Fibroblast of skin of right quadriceps (primary cell): ENCODE measurements around the gene TIGD6.
A peak's percentile ranks its signal among the peaks of the same experiment; 100 is the strongest.
"Not testable (repeated sequence)": the region's sequence is repeated elsewhere in the genome, so short reads cannot be mapped to it uniquely, and the experiment has no call there.

Experiments
- DNase-seq: peaks from one replicate; pipeline ENCODE4 v3.0.0-alpha.2; 2013

The TIGD6 gene

DNA sequence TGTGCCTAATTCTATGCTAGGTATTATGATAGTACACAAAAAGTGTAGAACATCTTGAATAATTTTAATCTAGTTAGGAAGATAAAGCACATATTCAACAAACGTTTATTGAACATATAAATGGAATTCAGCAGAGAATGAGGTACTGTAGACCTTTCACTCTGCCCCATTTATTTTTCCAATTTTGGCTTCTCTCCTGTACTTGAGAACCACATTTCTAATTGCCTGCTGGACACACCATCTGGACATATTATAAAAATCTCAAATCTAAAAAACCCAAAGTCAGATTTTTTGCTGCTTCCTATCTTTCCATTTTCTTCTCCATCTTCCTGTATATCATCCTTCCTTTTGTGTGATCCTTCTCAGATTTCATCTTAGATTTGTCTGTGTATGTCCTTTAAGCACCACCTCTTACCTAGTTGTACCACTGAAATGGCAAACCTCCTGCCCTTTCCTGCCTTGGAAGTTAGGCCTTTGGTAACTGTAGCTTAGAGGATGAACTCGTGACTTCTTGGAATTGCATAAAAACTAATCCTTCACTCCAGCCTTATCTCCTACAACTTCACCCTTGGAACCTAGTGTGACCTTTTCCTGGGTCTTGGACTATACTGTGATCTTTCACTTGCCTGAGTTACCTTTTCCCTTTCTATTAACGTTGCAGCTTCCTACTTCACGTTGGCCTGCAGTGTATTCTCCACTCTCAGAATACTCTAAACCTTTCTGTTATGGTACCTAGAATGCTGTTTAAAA, 31.1 kb downstream of the TIGD6 start:
- DNase-seq = no peak

DNA sequence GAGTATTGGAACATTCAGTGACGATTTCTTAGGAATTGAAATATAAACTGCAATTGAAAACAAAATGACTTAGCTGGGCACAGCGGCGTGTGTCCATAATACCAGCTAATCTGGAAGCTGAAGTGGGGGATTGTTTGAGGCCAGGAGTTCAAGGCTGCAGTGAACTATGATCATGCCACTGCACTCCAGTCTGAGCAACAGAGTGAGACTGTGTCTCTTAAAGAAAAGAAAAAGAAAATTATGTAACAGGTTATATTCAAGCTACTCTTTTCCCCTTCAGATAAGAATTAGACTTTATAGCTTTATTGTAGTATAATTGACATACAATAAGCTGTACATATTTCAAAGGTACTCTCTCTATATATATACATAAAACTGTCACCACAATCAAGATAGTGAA, 33.5 kb downstream of the TIGD6 start:
- no peak for DNase-seq

DNA sequence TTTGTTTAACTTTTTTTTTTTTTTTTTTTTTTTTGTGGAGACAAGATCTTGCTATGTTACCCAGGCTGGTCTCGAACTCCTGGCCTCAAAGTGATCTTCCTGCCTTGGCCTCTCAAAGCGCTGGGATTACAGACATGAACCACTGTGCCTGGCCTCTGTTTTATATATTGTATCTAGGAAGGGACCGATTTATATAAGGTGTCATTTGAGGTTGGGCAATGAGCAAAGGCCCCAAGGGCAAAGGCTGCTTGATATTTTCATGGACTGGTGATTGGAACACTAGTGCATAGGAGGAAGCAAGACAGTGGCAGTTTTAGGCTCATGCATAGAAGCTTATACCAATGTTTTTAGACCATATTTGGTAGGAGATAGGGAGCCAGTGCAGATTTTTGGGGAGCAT, 36.7 kb downstream of the TIGD6 start:
- no peak for DNase-seq

- no peak for DNase-seq
Observed at GRCh38 chr5:149962601-149963300, 37.7 kb downstream of the TIGD6 start.

GRCh38 chr5:149961957-149962409, 38.5 kb downstream of the TIGD6 start:
- peak; percentile 41 for DNase-seq

DNA sequence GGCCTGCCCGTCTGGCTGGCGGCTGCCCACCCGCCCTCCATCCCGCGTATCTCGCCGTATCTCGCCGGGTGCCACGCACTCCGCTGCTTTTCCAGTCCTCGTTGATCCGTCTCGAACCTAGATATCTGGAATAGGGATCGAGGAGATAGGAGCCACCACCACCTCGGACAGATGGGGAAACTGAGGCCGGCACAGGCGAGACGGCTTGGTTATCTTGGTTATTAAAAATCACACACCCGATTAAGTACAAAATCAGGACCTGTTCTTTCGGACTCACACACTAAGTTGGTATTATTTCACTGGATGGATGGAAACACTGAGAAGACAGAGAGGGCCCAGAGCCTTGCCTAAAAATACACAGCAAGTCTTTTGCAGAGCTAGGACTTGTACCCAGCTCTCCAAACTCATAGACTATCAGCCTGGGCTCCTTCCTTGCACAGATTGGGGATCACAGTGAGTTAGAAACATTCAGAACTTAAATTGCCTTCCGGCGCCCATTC, 39.2 kb downstream of the TIGD6 start:
- DNase-seq = no peak

DNA sequence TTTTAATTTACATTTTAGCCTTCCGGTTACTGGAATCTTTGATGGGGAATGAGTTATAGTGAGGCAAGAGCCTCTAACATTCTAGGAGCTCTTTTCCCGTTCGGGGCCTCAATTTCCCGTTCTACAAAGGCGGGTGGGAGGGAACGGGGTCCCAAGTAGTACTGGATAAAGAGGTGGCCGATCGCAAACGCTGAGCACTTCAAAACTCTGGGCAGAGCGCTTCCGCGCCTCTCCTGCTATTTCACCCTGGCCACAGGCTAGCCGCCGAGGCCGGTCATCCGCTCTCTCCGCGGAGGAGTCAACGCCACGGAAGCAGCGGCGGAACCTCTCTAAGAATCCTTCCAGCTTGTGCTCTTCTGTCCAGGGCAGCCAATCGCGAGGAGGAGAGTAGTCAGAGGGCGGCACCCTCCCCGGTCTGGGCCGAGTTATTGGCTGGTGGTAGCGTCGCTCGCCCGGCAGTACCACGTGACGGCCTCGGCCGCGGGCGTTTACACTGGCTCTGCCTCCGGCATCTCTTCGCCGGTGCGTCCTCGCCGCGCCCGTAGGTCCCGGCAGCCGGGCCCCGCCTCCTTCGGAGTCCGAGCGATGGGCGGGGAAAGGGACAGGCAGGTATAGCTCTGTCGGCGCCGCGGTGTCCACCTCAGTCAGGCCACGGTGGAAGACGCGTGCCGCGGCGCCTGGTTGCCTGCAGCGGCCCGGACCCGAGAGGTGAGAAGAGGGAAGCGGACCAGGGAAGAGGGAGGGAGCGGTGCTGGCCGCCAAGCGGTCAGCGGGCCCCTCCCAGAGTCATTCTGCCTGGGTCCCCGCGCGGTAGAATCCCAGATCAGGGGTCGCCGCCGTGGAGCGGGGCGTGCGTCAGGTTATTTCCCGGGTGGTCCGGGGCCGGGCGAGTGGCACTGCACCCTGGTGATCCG, 39.9 kb downstream of the TIGD6 start, which contains the start of gene SLC26A2:
Gene SLC26A2 (plus strand): TSS at position 487 of the 914 bp plus-strand sequence. CDS start 16,895 bp downstream, outside the sequence.
- DNase-seq = peak; percentile 98

- DNase-seq = peak; percentile 64
Observed at GRCh38 chr5:149959406-149960236, 40.8 kb downstream of the TIGD6 start.

DNA sequence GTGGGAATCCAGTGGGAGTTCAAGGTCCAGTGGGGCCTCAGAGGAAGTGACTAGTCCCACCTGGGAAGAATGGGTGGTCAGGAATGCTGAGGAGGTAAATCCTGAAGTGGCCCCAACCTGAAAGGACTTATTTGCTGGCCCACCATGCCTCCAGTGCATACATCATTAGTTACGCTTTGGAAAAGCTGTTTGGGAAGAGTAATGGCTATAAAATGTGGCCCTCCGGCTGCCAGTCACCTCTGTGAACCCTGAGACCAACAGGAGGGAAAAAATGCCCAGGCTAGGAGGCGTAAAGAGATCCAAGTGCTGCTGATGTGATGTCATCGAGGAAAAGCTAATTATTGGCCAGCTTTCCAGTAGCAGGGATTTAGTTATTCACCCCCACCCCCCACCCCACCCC, 42.6 kb downstream of the TIGD6 start:
- no peak for DNase-seq

DNA sequence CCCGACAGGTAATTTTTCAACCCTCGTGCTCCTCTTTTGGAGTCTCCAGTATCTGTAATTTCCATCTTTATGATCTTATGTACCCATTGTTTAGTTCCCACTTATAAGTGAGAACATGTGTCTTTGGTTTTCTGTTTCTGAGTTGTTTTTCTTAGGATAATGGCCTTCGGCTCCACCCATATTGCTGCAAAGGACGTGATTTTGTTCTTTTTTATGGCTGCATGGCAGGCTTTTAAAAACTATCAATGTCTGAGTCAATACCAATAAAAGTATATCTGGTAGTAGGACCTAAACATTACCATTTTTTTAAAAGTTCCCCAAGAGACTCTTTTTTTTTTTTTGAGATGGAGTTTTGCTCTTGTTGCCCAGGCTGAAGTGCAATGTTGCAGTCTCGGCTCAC, 43.8 kb downstream of the TIGD6 start:
- DNase-seq = no peak

DNA sequence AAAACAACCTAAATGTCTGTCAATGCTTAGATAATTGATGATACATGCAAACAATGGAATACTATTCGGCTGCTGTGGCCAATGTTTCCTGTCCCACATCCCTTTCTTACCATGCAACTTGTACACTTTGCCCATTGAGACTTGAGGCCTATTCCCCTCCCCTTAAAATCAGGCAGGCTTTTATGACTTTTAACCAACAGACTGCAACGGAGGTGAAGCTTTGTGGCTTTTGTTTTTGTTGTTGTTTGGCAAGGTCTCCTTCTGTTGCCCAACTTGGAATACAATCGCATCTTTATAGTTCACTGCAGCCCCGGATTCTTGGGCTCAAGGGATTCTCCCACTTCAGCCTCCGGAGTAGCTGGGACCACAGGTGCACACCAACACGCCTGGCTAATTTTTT, 45.7 kb downstream of the TIGD6 start:
- DNase-seq = no peak

DNA sequence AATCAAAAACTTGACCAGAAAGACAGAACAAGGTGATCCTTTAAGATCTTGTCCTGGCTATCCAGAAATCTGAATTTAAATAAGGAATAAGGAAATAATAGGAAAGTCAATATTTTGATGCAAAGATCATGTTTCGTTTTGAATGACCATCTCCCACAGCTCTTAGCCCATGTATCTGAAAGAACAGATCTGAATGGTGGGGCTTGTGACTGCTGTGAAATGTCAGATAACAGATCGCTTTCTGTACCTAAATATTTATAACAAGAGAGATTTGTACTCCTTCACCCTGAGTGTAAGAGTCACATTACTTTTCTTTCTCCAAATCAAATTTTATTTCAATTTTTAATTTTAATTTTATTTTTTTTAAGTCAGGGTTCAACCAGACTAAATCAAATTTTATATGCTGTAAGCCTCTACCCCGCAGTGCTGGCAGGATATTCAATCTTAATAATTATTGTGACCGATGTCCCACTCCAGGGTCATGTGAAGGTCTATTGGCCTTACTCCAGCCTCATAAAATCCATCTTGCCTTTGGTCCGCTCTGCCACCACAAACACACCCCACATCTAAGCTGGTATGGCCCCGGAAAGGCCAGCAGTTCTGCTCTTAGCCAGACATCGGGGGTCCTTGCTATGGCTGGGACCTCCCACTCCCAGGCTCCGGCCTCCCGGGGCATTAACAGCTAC, 46.9 kb downstream of the TIGD6 start:
- no peak for DNase-seq

DNA sequence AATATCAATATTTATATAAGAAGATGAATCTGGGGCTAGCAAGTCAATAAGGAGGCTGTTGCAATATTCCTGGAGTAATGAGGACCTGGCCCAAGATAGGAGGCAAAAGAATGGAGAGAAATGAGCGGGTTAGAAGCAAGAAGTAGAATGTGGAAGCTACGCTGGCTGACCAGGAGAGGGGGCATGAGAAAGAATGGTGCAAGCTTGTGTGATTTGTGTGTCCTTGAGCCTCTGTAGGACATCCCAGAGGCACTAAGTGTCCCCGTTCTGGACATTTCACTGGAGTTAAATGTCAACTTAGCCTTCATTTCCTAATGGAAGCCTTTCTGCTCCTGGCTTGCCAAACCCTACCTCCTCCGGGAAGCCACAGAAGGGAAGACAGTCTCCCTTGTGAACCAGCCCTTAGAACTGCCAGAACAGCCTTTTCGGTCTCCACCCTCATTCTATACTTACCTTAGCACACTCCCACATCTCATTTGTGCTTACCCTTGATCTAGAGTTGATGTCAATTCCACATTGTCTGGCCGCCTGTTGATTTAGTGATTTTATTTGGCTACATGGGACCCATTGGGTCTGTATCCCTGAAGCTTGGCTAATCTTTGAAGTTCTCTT, 49.2 kb downstream of the TIGD6 start:
- DNase-seq = no peak

DNA sequence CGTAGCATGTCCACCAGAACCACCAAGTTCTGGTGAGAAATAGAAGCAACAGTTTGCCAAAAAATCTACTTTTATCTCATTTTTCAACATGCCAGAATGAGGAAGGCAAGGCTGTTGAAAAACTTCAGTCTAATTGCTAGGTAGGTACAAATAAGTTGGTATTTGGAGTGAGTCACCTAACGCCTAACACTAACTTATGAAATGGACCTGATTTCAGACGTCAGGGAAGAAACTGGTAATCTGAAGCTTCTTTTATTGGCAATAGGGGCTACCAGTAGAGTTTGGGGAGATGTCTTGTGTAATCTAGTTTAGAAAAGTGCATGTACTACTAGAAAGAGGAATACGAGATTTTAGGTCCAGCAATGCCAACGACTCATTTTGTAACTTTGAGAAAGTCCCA, 51.5 kb downstream of the TIGD6 start:
- DNase-seq = no peak

GRCh38 chr5:149946118-149946517, 54.3 kb downstream of the TIGD6 start:
- DNase-seq = no peak

DNA sequence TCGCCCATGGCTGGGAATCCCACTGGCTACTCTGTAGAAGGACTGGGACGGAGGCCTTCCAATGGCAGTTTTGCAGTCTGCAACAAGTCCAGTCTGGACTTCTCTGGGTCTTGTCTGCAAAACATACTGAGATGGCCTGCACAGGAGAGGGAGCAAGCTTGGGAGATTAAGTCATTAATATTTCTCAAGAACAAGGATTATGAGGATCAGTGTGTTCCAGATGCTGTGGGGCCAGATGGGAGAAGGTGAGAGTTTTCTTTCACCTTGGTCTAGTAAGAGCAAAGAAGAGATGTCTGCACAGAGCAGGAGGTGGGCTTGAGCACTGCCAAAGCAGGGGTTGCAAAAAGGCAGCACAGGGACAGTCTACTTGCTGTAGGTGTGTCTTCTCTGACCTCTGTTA, 55.8 kb downstream of the TIGD6 start, which contains the start of gene PDE6A:
Gene PDE6A (minus strand): TSS at position 128 of the 400 bp plus-strand sequence. CDS start 120 bp downstream, at position 8.
- DNase-seq = no peak

DNA sequence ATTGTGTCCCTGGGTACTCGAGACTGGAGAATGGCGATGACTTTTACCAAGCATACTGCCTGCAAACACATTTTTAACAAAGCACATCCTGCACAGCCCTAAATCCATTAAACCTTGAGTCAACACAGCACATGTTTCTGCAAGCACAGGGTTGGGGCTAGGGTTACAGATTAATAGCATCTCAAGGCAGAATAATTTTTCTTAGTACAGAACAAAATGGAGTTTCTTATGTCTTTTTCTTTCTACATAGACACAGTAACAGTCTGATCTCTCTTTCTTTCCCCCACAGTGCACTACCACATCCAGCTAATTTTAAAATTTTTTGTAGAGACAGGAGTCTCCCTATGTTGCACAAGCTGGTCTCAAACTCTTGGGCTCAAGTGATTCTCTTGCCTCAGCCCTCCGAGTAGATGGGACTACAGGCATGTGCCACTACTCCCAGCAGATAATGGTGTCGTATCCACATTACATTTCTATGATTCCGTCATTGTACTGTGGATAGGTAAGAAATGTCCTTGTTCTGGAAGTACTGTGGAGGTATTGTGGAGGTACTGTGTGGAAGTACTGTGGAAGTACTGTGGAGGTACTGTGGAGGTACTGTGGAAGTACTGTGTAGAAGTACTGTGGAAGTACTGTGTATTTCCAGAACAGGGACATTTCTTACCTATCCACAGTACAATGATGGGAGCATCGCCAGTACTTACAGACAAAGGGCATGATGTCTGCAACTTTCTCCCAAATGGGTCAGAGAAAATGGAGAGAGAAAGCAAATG, 57.1 kb downstream of the TIGD6 start:
- not testable (repeated sequence) for DNase-seq
